HG03135 (cell line): ENCODE measurements around the gene SSR4.

Experiments
- ATAC-seq: cut with Tn5 transposase; IDR thresholded peaks from one replicate; pipeline ENCODE4 v1.9.1; 2021; ENCODE audit warnings: mild to moderate bottlenecking, moderate library complexity; ENCODE audit not compliant: unreplicated experiment

The SSR4 gene

DNA sequence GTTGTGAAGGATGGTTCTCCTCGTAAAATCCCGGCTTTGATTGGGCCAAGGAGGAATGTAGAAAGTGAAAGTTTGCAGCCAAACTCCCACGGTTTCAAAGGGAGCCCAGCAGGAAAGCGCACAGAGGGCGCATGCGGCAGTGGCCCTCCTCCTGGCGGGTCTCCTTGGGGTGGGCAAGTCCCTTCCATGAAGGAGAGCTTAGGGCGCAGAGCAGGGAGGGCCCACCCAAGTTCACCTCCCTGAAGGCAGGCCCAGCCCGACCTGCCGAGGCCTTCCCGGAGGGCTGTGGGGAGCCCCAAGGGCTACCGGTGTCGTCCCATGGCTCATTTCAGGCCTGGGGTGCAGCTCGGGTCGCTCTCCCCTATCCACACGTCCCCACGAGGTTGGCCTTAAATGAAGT, 33.8 kb downstream of the SSR4 start:
- ATAC-seq: no peak

DNA sequence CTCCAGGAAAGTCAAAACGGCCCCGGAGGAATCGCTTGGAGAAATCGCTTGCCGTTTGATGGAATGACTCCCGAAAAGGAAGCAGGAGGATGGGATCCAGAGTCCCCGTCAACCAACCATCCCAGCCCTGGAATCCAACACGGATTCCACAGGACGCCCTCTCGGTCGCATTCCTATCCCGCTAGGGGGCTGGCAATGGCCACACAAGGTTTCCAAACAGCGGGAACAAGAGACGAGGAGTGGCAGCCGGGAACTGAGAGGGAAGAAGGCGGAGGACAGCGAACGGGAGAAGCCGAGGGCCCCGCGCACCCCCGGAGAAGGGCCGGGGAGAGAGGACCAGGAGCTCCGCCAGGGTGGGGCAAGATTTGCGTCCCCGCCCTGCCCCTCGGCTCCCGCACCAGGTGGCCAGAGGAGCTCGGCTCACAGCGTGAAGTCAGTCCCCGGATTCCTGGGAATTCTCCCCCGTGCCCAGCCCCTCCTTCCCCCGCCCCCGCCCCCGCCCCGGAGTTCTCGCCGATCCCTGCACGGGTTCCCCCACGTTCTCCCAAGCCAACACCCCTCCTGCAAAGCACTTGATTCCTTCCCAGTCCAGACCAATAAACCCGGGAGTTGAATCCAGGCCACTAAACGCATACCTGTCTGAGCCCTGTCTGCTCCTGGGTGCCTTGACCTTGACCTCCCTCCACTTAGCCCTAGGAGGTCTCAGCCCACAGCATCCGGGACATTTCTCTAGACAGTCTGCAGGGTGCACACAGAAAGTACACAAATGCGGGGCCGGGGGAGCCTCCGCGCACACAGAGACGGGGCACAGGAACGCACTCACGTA, 34.5 kb downstream of the SSR4 start:
- ATAC-seq: no peak

DNA sequence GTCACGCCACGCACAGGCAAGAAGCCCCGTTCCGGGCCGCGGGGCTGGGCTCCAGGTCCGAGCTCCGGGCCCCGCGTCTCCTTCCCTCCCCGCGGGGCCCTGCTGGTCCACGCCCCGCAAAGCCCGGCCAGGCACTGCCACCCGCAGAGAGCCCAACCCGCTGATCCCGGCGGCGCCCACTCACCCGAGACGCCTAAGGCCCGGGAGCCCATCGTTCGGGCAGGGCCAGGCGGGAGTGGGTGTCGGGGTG, 35.0 kb downstream of the SSR4 start:
- ATAC-seq: no peak

DNA sequence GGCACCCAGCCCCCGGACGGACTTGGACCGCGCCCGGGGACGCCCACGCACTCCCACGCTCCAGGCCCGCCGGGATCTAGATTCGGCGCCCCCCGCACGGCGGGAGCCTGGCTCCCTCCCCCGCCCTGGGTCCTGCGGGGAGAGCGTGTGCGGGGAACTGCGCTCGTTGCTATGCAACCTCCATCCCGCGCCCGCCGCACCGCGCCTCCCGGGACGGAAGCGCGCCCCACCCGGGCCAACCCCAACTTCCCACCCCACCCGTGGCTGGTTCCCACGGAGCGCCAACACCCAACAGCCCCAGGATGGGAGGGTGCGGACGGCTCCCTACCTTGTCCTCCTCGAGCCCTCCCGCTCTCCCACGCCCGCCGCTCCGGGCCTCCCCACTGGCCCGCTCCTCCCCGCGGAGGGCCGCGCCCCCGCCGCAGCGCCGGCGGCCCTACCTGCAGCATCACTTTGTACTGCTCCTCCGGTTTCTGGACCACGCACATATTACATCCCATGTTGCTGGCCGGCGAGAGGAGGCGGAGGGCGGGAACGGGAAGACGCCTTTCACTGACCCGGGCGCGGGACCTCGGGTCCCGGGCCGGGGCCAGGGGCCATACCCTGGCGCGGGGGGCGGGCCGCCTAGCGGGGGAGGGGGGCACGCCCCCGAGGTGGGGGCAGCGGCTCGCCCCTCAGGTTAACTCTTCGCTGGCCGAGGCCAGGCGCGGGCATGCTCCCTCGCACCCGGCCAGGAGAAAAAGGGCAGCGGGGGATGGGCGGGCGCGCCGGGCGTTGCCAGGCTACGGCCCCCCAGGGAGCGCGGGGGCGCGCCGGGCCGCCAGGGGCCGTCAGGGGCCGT, 35.6 kb downstream of the SSR4 start, which contains the start of gene PDZD4:
PDZD4 (minus strand) TSS at position 746 of the 841 bp plus-strand sequence; CDS start at position 500, 246 bp downstream.
- ATAC-seq: no peak

DNA sequence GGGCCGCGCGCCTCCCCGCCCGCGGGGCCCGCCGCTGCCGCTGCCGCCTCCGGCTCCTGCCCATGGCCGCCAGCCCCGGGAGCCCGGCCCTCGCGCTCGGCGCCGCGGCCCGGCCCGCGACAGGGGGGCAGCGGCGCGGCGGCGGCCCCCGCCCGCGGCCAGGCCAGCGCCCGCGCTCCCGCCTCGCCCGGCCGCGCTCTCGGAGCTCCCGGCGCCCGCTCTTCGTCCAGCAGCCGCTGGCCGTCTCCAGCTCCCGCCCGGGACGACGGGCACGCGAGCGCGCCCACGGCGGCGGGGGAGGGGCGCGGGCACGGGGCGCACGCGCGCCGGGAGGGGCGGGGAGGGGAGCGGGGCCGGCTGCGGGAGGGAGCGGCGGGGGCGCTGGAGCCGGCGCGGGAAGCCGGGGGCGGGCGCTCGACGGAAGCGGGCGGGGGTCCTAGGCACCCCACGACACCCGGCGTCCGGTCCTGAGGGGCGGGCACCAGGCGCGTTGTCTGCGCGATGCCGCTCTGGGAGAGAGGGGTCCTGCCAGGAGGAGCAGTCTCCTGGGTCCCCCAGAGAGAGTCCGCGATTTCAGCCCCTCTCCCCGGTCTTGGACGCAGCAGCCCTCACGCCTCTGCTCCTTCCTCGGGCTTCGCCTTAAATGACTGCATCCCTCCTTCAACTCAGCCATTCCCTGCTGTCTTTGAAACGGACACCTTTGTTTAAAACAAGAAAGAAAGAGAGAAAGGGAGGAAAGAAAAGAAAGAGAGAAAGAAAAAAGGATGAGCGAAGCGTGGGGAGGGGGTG, 36.4 kb downstream of the SSR4 start:
- no peak for ATAC-seq

DNA sequence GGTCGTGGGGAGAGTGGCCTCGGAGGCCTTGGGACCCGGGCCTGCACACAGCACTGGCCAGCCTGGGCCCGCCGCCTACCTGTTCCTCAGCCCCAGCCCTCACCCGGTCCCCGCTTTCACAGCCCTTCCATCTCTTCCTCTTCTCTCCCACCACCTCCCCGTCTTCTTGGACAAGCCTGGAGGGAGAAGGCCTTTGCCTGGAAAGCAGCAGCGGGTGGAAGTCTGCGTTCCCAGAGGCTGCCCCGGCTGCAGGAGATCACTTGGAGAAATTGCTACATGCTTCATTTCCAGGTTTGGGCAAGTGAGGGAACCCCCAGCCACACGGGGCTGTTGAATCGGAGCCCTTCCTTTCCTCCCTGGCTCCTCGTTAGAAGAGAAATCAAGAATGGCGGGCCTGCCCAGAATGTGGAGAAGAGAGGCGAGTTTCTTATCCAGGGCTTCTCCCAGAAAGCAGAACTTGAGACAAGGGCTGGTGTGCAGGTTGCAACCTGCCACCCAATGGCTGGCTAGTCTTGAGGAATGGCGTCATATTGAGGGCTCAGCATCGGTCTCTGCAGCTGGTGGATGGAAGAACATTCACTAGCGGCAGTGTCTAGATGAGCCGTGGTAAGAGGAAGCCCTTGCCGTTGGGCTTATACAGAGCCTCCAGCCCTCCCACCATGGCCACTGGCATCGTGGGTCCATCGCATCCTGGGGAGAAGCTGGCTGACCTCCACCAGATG, 37.1 kb downstream of the SSR4 start:
- ATAC-seq: no peak

DNA sequence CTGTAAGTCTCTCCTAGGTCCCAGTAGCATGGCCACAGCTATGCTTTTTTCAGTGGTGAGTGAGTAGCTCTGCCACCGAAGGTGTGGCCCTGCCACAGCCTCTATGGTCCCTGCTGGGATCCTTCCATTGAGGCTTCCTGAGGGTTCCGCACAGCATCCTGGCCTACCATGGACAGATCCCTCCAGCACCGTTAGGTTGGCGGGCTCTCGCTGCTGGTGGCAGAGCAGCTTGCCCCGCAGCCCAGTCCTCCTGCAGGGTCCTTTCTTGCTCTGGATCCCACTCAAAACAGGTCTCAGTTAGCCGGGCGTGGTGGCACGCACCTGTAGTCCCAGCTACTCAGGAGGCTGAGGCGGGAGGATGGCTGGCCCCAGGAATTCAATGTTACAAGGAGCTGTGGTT, 38.3 kb downstream of the SSR4 start:
- no peak for ATAC-seq

DNA sequence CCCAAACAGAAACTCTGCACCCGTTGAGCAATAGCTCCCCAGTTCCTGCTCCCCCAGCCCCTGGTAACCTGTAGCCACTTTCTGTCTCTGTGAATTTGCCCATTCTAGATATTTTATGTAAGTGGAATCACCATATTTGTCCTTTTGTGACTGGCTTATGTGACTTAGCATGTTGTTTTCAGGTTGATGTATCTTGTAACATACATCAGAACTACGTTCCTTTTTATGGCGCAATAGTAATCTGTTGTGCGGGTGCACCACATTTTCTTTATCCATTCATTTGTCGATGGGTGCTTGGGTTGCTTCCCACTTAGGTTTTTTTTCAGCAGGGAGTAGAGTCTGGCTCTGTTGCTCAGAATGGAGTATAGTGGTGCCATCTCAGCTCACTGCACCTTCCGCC, 42.5 kb downstream of the SSR4 start:
- no peak for ATAC-seq

DNA sequence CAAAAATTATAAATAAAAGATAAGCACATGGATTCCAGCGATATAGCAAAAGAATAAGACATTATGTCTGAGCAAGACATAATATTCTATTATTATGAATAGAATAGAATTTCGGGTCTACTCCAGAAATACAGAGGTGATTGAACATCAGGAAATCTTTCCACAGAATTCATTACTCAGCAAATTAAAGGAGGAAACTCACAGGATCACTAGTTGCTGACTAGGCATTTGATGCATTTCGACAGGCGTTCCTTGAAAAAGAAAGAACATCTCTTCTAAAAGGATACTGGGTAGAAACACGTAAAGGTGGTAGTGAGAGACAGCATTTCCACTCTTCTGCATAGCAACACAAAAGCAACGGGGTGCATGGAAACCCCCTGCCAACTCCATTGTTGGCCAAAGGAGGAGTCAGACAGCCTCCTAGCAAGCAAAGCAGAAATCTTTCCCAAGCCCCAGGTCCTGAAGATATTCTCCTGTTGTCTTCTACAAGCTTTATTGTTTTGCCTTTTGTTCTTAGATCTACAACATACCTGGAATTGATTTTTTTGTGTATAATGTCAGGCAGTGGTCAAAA, 50.1 kb downstream of the SSR4 start:
- ATAC-seq: no peak

DNA sequence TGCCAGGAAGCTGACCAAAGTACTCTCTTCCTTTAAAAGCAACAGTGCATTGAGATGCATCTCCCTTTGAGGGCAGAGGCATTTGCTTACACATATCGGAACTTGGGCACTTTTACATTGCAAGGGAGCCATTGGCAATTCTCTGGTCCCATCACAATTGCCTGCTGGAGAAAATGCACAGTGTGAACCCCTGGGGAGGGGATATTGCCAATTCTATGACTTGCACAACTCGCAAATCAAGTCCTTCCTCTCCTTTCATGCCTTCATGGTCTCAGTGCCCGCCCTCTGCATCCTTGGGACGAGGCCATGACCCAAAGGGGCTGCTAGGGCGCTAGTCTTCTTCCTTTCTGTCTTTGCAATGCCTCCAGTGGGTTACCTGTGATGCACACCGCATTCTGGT, 50.7 kb downstream of the SSR4 start:
- ATAC-seq: no peak

DNA sequence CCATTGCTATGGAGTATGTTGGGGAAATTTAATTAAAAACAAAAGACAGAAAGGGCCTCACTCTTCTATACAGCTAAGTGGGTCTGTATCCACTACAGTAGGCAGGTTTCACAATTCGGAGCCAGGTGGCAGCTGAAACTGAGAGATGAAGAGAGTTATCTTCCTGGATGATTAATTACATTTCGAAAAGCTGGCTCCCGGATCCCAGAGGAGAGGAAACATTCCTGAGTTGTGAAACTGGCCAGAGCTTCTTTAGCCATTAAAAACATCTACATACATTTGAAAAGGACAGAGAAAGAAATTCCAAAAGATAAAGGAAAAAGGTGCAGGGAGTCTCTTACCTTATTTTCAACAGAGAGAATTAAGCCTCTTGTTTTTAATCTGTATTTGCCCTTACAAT, 51.4 kb downstream of the SSR4 start:
- ATAC-seq: no peak
